Measurements from ENCODE around the gene ADPRS. TPM values are rescaled to one million over a fixed set of nuclear protein-coding genes. Genes with fewer than 3 reads are reported as not detected.

Gene ADPRS
- total and polyA plus RNA-seq, 8 donors = 1.8 to 27.5 (median 14.6) TPM

- Histone ChIP-seq H3K9me3 (no peaks in the 10 kb centered on the region), H3K4me1 (peaks cover 19 to 60% (median 37%) of the 10 kb centered on the region in 4 donors), H3K4me3 (no peak overlapping the region), H3K36me3 (peaks cover 24 to 47% (median 45%) of the 10 kb centered on the region in 4 donors), H3K27ac (peak overlapping the region in 4 of 5 donors; percentile 62 to 80 (median 64)), H3K27me3 (no peaks in the 10 kb centered on the region)
- no peak for TF ChIP-seq EP300 (IDR thresholded peaks at IDR 0.05)
- no peak for TF ChIP-seq POLR2A (IDR thresholded peaks at IDR 0.05)
- TF ChIP-seq POLR2AphosphoS5 (IDR thresholded peaks at IDR 0.05) = peak in 1 of 3 donors; percentile 71
- TF ChIP-seq CTCF (IDR thresholded peaks at IDR 0.05) = no peak
- intact Hi-C loops (cut with DNase I; ENCODE audit: low total_unique reads) = loop anchor here (5.0 kb wide), 1 partner anchor 39 kb away; no protein-coding TSS in a partner anchor
- DNase-seq = no peak
- WGBS, 5 donors = 14 to 61% (median 35%) methylated on average over 1 of the region's 1 CpG
Observed at GRCh38 chr1:36136535-36136934, 47.8 kb downstream of the ADPRS start.

GRCh38 chr1:36137226-36137625 lies 48.5 kb downstream of the ADPRS start:
- H3K27ac ChIP-seq = peak overlapping the region in 4 of 5 donors; percentile 62 to 80 (median 64)
- H3K9me3 ChIP-seq = no peaks in the 10 kb centered on the region
- no peak overlapping the region for H3K4me3 ChIP-seq
- TF ChIP-seq POLR2A (IDR thresholded peaks at IDR 0.05) (no peak), POLR2AphosphoS5 (IDR thresholded peaks at IDR 0.05) (no peak), EP300 (IDR thresholded peaks at IDR 0.05) (no peak), CTCF (IDR thresholded peaks at IDR 0.05) (no peak)
- H3K36me3 ChIP-seq = peaks cover 24 to 47% (median 45%) of the 10 kb centered on the region in 4 donors
- peaks cover 19 to 64% (median 41%) of the 10 kb centered on the region in 4 donors for H3K4me1 ChIP-seq
- intact Hi-C loops (cut with DNase I; ENCODE audit: low total_unique reads) = loop anchor here (5.0 kb wide), 1 partner anchor 40 kb away; no protein-coding TSS in a partner anchor
- H3K27me3 ChIP-seq = no peaks in the 10 kb centered on the region
- DNase-seq = no peak
- whole genome bisulfite sequencing, 5 donors = 74 to 83% (median 77%) methylated on average over 5 of the region's 5 CpGs

GRCh38 chr1:36137776-36138175 lies 49.1 kb downstream of the ADPRS start:
- WGBS, 5 donors = 81 to 90% (median 88%) methylated on average over 3 of the region's 3 CpGs
- no peak overlapping the region for H3K4me3 ChIP-seq
- no peaks in the 10 kb centered on the region for H3K27me3 ChIP-seq
- DNase-seq = no peak
- H3K9me3 ChIP-seq = no peaks in the 10 kb centered on the region
- intact Hi-C loops (cut with DNase I; ENCODE audit: low total_unique reads) = loop anchor here (5.0 kb wide), 1 partner anchor 40 kb away; no protein-coding TSS in a partner anchor
- TF ChIP-seq EP300 (IDR thresholded peaks at IDR 0.05) (no peak), POLR2A (IDR thresholded peaks at IDR 0.05) (no peak), CTCF (IDR thresholded peaks at IDR 0.05) (no peak), POLR2AphosphoS5 (IDR thresholded peaks at IDR 0.05) (no peak)
- peaks cover 24 to 47% (median 45%) of the 10 kb centered on the region in 4 donors for H3K36me3 ChIP-seq
- H3K27ac ChIP-seq = peak overlapping the region in 3 of 5 donors; percentile 63 to 80 (median 64)
- H3K4me1 ChIP-seq = peaks cover 19 to 69% (median 43%) of the 10 kb centered on the region in 4 donors

- no peak for DNase-seq
- Histone ChIP-seq H3K36me3 (peaks cover 24 to 47% (median 45%) of the 10 kb centered on the region in 4 donors), H3K27ac (peak overlapping the region in 1 of 5 donors; percentile 64), H3K4me1 (peaks cover 19 to 53% (median 36%) of the 10 kb centered on the region in 4 donors), H3K27me3 (no peaks in the 10 kb centered on the region), H3K4me3 (no peak overlapping the region), H3K9me3 (no peaks in the 10 kb centered on the region)
- 73 to 86% (median 81%) methylated on average over 5 of the region's 5 CpGs for WGBS, 5 donors
- TF ChIP-seq POLR2AphosphoS5 (IDR thresholded peaks at IDR 0.05) (no peak), POLR2A (IDR thresholded peaks at IDR 0.05) (no peak), EP300 (IDR thresholded peaks at IDR 0.05) (no peak), CTCF (IDR thresholded peaks at IDR 0.05) (no peak)
- intact Hi-C loops (cut with DNase I; ENCODE audit: low total_unique reads) = loop anchor here (5.0 kb wide), 1 partner anchor 42 kb away; no protein-coding TSS in a partner anchor
Observed at GRCh38 chr1:36139521-36139920, 50.8 kb downstream of the ADPRS start.
